Measurements from ENCODE around the gene SOX6.
"Not testable (repeated sequence)": the region's sequence is repeated elsewhere in the genome, so short reads cannot be mapped to it uniquely, and the experiment has no call there.

Gene SOX6

GRCh38 chr11:15932417-15932816, 423.9 kb downstream of the SOX6 start:
- H3K9ac ChIP-seq (ENCODE audit: low read length): no peak overlapping the region
- H3K27ac ChIP-seq (ENCODE audit: low read depth, low read length): no peak overlapping the region
- H3K9me3 ChIP-seq (ENCODE audit: control insufficient read depth, insufficient read depth, low read depth, low read length): no peaks in the 10 kb centered on the region
- no peaks in the 10 kb centered on the region for H3K36me3 ChIP-seq (ENCODE audit: control insufficient read depth, insufficient read depth, low read length)
- no peak overlapping the region for H3K4me3 ChIP-seq (ENCODE audit: low read depth, low read length)
- H3K4me1 ChIP-seq (ENCODE audit: control insufficient read depth, insufficient read depth, low read length): no peaks in the 10 kb centered on the region
- H3K27me3 ChIP-seq (ENCODE audit: control insufficient read depth, insufficient read depth, low read length): no peaks in the 10 kb centered on the region

- Histone ChIP-seq H3K27ac (ENCODE audit: low read depth, low read length) (no peak overlapping the region), H3K4me3 (ENCODE audit: low read depth, low read length) (no peak overlapping the region), H3K27me3 (ENCODE audit: control insufficient read depth, insufficient read depth, low read length) (no peaks in the 10 kb centered on the region), H3K9ac (ENCODE audit: low read length) (no peak overlapping the region), H3K9me3 (ENCODE audit: control insufficient read depth, insufficient read depth, low read depth, low read length) (no peaks in the 10 kb centered on the region), H3K4me1 (ENCODE audit: control insufficient read depth, insufficient read depth, low read length) (no peaks in the 10 kb centered on the region), H3K36me3 (ENCODE audit: control insufficient read depth, insufficient read depth, low read length) (no peaks in the 10 kb centered on the region)
Measured at GRCh38 chr11:15931497-15931896, 424.8 kb downstream of the SOX6 start.

- Histone ChIP-seq H3K27ac (ENCODE audit: low read depth, low read length) (no peak overlapping the region), H3K27me3 (ENCODE audit: control insufficient read depth, insufficient read depth, low read length) (no peaks in the 10 kb centered on the region), H3K4me1 (ENCODE audit: control insufficient read depth, insufficient read depth, low read length) (no peaks in the 10 kb centered on the region), H3K9ac (ENCODE audit: low read length) (no peak overlapping the region), H3K4me3 (ENCODE audit: low read depth, low read length) (no peak overlapping the region), H3K9me3 (ENCODE audit: control insufficient read depth, insufficient read depth, low read depth, low read length) (no peaks in the 10 kb centered on the region), H3K36me3 (ENCODE audit: control insufficient read depth, insufficient read depth, low read length) (no peaks in the 10 kb centered on the region)
Measured at GRCh38 chr11:15930442-15931025, 425.8 kb downstream of the SOX6 start.

- Histone ChIP-seq H3K9me3 (ENCODE audit: control insufficient read depth, insufficient read depth, low read depth, low read length) (no peaks in the 10 kb centered on the region), H3K36me3 (ENCODE audit: control insufficient read depth, insufficient read depth, low read length) (no peaks in the 10 kb centered on the region), H3K27ac (ENCODE audit: low read depth, low read length) (no peak overlapping the region), H3K4me1 (ENCODE audit: control insufficient read depth, insufficient read depth, low read length) (no peaks in the 10 kb centered on the region), H3K4me3 (ENCODE audit: low read depth, low read length) (no peak overlapping the region), H3K9ac (ENCODE audit: low read length) (no peak overlapping the region), H3K27me3 (ENCODE audit: control insufficient read depth, insufficient read depth, low read length) (no peaks in the 10 kb centered on the region)
Measured at GRCh38 chr11:15929371-15929901, 426.9 kb downstream of the SOX6 start.

- Histone ChIP-seq H3K27ac (ENCODE audit: low read depth, low read length) (no peak overlapping the region), H3K9ac (ENCODE audit: low read length) (no peak overlapping the region), H3K4me3 (ENCODE audit: low read depth, low read length) (no peak overlapping the region), H3K36me3 (ENCODE audit: control insufficient read depth, insufficient read depth, low read length) (no peaks in the 10 kb centered on the region), H3K9me3 (ENCODE audit: control insufficient read depth, insufficient read depth, low read depth, low read length) (no peaks in the 10 kb centered on the region), H3K4me1 (ENCODE audit: control insufficient read depth, insufficient read depth, low read length) (no peaks in the 10 kb centered on the region), H3K27me3 (ENCODE audit: control insufficient read depth, insufficient read depth, low read length) (no peaks in the 10 kb centered on the region)
Measured at GRCh38 chr11:15927864-15928217, 428.5 kb downstream of the SOX6 start.

DNA sequence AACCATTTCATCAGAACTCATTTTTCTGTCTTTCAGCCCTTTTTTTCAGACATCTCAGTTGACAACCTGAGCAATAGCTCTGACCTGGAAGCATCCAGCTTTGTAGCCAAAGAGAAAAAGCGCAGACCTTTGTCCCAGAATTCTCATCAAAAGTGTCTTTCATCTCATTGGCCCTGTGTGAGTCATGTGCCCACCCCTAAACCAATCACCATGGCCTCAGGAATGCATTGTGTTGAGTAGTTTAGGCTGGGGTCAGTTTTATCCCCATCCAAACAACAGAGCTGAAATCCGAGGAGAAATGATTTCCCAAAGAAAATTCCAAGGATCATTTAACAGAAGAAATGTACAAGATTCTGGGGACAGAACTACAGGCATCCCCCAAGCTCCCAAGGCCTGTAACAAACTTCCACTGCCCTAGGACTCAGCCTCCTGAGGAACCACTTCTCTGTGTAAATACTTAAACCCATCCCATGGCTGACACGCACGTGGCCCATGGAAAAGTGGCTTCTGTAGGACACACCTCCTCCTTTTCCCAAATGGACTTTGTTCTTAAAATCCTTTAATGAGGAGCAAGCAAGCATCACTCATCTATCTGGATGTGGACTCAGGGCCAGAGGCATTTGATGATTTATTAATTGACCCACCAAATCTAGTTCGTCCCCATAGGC, 429.0 kb downstream of the SOX6 start:
- H3K4me1 ChIP-seq (ENCODE audit: control insufficient read depth, insufficient read depth, low read length): no peaks in the 10 kb centered on the region
- no peak overlapping the region for H3K9ac ChIP-seq (ENCODE audit: low read length)
- H3K36me3 ChIP-seq (ENCODE audit: control insufficient read depth, insufficient read depth, low read length): no peaks in the 10 kb centered on the region
- H3K9me3 ChIP-seq (ENCODE audit: control insufficient read depth, insufficient read depth, low read depth, low read length): no peaks in the 10 kb centered on the region
- H3K4me3 ChIP-seq (ENCODE audit: low read depth, low read length): no peak overlapping the region
- no peaks in the 10 kb centered on the region for H3K27me3 ChIP-seq (ENCODE audit: control insufficient read depth, insufficient read depth, low read length)
- H3K27ac ChIP-seq (ENCODE audit: low read depth, low read length): no peak overlapping the region

DNA sequence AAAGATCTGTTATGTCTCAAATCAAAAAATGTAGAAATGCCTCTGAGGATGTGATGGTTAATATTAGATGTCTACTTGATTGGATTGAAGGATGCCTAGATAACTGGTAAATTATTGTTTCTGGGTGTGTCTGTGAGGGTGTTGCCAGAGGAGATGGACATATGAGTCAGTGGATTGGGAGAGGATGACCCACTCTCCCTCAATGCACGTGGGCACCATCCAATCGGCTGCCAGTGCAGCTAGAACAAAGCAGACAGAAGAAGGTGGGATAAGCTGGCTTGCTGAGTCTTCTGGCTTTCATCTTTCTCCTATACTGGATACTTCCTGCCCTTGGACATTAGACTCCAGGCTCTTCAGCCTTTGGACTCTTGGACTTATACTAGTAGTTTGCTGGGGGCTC, 430.3 kb downstream of the SOX6 start:
- H3K9ac ChIP-seq (ENCODE audit: low read length): no peak overlapping the region
- H3K4me1 ChIP-seq (ENCODE audit: control insufficient read depth, insufficient read depth, low read length): no peaks in the 10 kb centered on the region; the same call in 1 of the 2 replicates
- no peaks in the 10 kb centered on the region for H3K27me3 ChIP-seq (ENCODE audit: control insufficient read depth, insufficient read depth, low read length)
- no peak overlapping the region for H3K4me3 ChIP-seq (ENCODE audit: low read depth, low read length)
- no peaks in the 10 kb centered on the region for H3K9me3 ChIP-seq (ENCODE audit: control insufficient read depth, insufficient read depth, low read depth, low read length)
- H3K36me3 ChIP-seq (ENCODE audit: control insufficient read depth, insufficient read depth, low read length): no peaks in the 10 kb centered on the region
- no peak overlapping the region for H3K27ac ChIP-seq (ENCODE audit: low read depth, low read length)

GRCh38 chr11:15923183-15923582, 433.2 kb downstream of the SOX6 start:
- no peaks in the 10 kb centered on the region for H3K36me3 ChIP-seq (ENCODE audit: control insufficient read depth, insufficient read depth, low read length)
- no peaks in the 10 kb centered on the region for H3K27me3 ChIP-seq (ENCODE audit: control insufficient read depth, insufficient read depth, low read length)
- H3K4me1 ChIP-seq (ENCODE audit: control insufficient read depth, insufficient read depth, low read length): no peaks in the 10 kb centered on the region; the same call in 1 of the 2 replicates
- no peak overlapping the region for H3K27ac ChIP-seq (ENCODE audit: low read depth, low read length)
- no peak overlapping the region for H3K9ac ChIP-seq (ENCODE audit: low read length)
- H3K4me3 ChIP-seq (ENCODE audit: low read depth, low read length): no peak overlapping the region
- no peaks in the 10 kb centered on the region for H3K9me3 ChIP-seq (ENCODE audit: control insufficient read depth, insufficient read depth, low read depth, low read length)

DNA sequence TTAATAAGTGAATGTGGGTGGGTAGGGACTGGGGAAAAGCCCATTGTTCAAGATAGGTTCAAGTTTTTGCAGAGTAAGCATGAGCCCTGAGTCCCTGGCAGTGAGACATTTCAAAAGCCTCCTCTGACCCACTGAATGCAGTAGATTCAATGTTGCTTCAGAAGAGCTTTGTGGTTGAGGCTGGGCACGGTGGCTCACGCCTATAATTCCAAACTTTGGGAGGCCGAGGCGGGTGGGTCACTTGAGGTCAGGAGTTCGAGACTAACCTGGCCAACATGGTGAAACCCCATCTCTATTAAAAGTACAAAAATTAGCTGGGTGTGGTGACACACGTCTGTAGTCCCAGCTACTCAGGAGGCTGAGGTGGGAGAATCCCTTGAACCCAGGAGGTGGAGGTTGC, 433.6 kb downstream of the SOX6 start:
- not testable (repeated sequence) for H3K4me3 ChIP-seq (ENCODE audit: low read depth, low read length); H3K27me3 ChIP-seq (ENCODE audit: control insufficient read depth, insufficient read depth, low read length); H3K9me3 ChIP-seq (ENCODE audit: control insufficient read depth, insufficient read depth, low read depth, low read length); H3K4me1 ChIP-seq (ENCODE audit: control insufficient read depth, insufficient read depth, low read length); H3K27ac ChIP-seq (ENCODE audit: low read depth, low read length); H3K9ac ChIP-seq (ENCODE audit: low read length); H3K36me3 ChIP-seq (ENCODE audit: control insufficient read depth, insufficient read depth, low read length)

DNA sequence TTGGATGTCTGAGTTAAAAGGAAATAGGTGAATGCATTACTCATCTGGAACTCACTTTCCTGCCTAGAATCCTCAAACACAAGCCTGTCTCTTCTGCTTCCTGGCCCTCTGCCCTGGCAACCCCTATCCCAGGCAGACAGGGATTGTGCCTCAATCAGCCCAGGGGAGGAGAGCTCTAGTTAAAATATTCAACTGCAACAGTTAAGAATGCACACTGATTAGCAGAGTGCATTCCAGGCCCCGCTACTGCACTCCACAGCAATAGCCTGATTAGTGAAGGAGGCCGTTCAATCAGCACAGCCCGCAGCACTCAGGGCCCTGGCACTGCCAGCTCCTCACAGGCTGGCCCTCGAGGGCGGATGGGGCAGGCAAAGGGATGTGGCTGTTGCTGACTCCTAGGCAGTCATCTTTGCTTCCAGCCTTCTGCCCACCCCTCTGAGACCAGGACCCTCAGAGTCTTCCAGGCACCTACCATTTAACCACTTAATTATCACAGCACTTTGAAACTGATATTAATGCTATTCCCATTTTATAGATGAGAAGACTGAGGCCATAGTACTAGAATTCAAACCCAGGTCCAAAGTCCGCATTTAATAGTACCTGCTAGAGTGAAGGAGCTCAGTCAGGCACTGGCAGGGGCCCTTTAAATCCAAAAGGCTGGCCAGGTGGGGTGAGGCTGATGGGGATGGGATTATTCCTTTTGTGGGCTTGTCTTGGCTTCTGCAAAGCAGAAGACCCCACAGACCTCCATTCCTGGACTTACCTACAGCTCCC, 435.3 kb downstream of the SOX6 start:
- Histone ChIP-seq H3K27ac (ENCODE audit: low read depth, low read length) (no peak overlapping the region), H3K4me3 (ENCODE audit: low read depth, low read length) (no peak overlapping the region), H3K27me3 (ENCODE audit: control insufficient read depth, insufficient read depth, low read length) (no peaks in the 10 kb centered on the region), H3K9me3 (ENCODE audit: control insufficient read depth, insufficient read depth, low read depth, low read length) (no peaks in the 10 kb centered on the region; the same call in 1 of the 2 replicates), H3K36me3 (ENCODE audit: control insufficient read depth, insufficient read depth, low read length) (no peaks in the 10 kb centered on the region), H3K9ac (ENCODE audit: low read length) (no peak overlapping the region), H3K4me1 (ENCODE audit: control insufficient read depth, insufficient read depth, low read length) (no peaks in the 10 kb centered on the region; the same call in 1 of the 2 replicates)

- H3K27me3 ChIP-seq (ENCODE audit: control insufficient read depth, insufficient read depth, low read length): no peaks in the 10 kb centered on the region
- no peaks in the 10 kb centered on the region for H3K36me3 ChIP-seq (ENCODE audit: control insufficient read depth, insufficient read depth, low read length)
- no peak overlapping the region for H3K27ac ChIP-seq (ENCODE audit: low read depth, low read length)
- H3K4me3 ChIP-seq (ENCODE audit: low read depth, low read length): no peak overlapping the region
- no peak overlapping the region for H3K9ac ChIP-seq (ENCODE audit: low read length)
- H3K9me3 ChIP-seq (ENCODE audit: control insufficient read depth, insufficient read depth, low read depth, low read length): no peaks in the 10 kb centered on the region; the same call in 1 of the 2 replicates
- H3K4me1 ChIP-seq (ENCODE audit: control insufficient read depth, insufficient read depth, low read length): no peaks in the 10 kb centered on the region; the same call in 1 of the 2 replicates
Measured at GRCh38 chr11:15918674-15919073, 437.7 kb downstream of the SOX6 start.

Data from HUES6 (cell line).